Astrocyte of the spinal cord (primary cell): ENCODE results near the gene EGLN3.
"Not testable (repeated sequence)": the region's sequence is repeated elsewhere in the genome, so short reads cannot be mapped to it uniquely, and the experiment has no call there.

ENCODE experiments used
- DNase-seq: peaks from one replicate; pipeline ENCODE4 v3.0.0; 2011; ENCODE audit warnings: low read depth, low spot score
- H3K4me3 ChIP-seq: 2 replicates; pipeline ENCODE4 v1.5.1; 2011; ENCODE audit warnings: low read depth, mild to moderate bottlenecking, low read length, moderate library complexity
- in situ Hi-C: cut with HindIII; loops from 2 replicates; pipeline ENCODE4 v1.10.0; 2017; ENCODE audit warnings: low sequenced_read_pairs
- TF ChIP-seq, protein P1 (sequence below): IDR thresholded peaks from 2 replicates; pipeline ENCODE4 v1.5.1; 2012; ENCODE audit warnings: low read depth, mild to moderate bottlenecking, low read length, inconsistent platforms

Gene EGLN3

DNA sequence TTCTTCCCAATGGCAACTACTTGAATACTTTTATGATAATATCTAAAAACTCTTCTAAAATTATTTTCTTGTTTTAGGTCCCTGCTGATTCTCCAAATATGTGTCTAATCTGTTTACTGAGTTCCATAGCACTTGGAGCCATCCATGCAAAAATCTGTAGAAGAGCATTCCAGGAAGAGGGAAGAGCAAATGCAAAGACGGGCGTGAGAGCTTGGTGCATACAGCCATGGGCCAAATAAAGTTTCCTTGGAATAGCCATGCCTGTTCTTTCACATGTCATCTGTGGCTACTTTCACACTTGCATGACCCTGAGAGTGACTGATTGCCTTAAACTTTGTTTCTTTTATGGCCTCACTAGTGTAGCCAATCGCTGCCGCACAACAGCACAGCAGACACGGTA is 13.0 kb upstream of the EGLN3 start:
- DNase-seq, result no peak

DNA sequence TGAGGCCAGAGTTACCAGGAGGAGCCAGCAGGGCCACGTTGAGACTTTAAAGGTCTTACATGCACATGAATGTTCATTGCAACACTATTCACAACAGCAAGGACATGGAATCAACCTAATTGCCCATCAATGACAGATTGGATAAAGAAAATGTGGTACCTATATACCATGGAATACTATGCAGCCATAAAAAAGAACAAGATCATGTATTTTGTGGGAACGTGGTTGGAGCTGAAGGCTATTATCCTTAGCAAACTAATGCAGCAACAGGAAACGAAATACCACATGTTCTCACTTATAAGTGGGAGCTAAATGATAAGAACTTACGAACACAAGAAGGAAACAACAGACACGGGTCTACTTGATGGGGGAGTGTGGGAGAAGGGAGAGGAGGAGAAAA is 11.6 kb upstream of the EGLN3 start:
- in situ Hi-C loops, H3K4me3 ChIP-seq, DNase-seq: not testable (repeated sequence)

More for the DNA sequence above, 13.0 kb upstream of the EGLN3 start:
- in situ Hi-C loops, result no loop called here
- H3K4me3 ChIP-seq, result no peak overlapping the region
- TF ChIP-seq, protein P1, sequence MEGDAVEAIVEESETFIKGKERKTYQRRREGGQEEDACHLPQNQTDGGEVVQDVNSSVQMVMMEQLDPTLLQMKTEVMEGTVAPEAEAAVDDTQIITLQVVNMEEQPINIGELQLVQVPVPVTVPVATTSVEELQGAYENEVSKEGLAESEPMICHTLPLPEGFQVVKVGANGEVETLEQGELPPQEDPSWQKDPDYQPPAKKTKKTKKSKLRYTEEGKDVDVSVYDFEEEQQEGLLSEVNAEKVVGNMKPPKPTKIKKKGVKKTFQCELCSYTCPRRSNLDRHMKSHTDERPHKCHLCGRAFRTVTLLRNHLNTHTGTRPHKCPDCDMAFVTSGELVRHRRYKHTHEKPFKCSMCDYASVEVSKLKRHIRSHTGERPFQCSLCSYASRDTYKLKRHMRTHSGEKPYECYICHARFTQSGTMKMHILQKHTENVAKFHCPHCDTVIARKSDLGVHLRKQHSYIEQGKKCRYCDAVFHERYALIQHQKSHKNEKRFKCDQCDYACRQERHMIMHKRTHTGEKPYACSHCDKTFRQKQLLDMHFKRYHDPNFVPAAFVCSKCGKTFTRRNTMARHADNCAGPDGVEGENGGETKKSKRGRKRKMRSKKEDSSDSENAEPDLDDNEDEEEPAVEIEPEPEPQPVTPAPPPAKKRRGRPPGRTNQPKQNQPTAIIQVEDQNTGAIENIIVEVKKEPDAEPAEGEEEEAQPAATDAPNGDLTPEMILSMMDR, result no peak

DNA sequence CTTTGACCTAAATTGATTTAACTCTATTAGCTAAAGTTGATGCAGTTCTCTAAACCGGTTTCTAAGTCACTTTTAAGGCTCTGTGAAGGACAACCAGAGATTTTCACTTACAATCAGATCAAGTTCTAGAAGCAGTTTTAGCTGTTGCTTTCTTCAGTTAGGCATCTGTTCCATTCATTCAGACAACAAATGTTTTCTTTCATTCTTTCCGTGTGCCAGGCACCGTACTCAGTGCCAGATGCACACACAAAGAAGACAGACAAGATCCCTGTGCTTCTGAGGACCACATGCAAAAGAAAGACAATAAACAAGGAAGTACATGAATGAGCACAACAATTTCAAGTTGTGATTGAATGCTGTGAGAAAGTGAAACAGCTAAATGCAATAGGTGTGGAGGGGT is 11.1 kb upstream of the EGLN3 start:
- no peak for DNase-seq
- H3K4me3 ChIP-seq, result no peak overlapping the region
- in situ Hi-C loops, result no loop called here
- TF ChIP-seq, protein P1, result no peak

DNA sequence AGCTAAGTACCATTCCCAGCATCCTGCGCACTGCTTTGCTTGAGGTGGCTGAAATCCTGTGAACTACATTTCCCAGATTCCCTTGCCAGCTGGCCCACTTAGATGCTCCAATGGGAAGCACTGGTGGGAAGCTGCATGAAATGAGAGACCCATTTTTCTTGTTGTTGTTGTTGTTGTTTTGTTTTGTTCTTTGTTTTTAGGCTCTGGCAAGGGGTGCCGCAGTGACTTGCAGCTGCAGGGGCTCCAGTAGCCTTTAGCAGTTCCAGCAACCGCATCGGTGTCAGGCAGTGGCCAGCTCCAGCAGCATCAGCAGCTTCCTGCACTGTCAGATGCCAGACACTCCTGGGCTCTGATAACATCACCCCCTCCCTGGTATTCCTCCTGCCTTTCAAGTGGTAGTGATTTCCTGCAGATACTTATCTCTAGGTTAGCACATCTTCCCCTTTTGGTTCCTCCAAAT is 8.8 kb upstream of the EGLN3 start:
- DNase-seq, result no peak
- TF ChIP-seq, protein P1, result no peak
- in situ Hi-C loops, result no loop called here
- no peak overlapping the region for H3K4me3 ChIP-seq

DNA sequence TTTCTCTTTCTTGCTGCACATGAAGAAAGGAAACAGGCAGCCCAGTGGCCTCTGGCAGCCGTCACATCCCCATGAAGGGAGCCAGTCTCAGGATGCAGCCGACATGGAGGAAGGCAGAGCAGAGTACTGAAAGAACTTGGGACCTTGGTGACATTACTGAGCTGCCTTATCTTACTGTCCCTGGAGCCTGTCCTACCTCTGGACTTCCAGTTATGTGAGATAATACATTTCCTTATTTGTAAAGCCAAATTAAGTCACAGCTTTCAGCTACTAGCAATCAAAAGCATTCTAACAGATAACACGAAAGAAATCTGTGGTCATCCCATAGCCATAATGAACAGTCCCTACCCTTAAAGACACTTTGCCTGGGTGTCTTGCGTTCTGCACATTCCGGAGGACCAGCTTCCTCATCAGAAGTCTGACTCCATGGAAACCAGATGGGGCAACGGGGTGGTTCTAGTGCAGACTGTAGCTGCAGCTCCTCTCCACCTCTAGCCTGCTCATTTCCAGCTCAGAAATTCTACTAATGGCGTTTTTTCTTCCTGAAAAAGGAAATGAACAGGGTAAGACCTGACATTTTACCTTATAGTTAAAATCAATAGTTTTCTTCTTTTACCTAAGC is 7.8 kb upstream of the EGLN3 start:
- H3K4me3 ChIP-seq, result no peak overlapping the region
- TF ChIP-seq, protein P1, result no peak
- DNase-seq, result no peak
- in situ Hi-C loops, result no loop called here

DNA sequence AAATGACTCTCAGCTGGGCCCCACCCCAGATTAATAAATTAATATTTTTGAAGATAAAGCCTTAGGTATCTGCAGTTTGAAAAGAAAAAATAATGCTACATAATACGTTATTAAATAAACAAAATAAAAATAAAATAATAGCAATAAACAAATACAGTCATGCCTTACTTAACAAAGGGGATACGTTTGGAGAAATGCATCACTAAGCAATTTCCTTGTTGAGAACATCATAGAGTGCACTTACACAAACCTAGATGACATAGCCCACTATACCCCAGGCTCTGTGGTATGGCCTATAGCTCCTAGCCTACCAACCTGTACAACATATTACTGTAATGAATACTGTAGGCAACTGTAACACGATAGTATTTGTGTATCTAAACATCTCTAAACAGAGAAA is 7.1 kb upstream of the EGLN3 start:
- TF ChIP-seq, protein P1, result no peak
- in situ Hi-C loops, result no loop called here
- no peak for DNase-seq
- no peak overlapping the region for H3K4me3 ChIP-seq

DNA sequence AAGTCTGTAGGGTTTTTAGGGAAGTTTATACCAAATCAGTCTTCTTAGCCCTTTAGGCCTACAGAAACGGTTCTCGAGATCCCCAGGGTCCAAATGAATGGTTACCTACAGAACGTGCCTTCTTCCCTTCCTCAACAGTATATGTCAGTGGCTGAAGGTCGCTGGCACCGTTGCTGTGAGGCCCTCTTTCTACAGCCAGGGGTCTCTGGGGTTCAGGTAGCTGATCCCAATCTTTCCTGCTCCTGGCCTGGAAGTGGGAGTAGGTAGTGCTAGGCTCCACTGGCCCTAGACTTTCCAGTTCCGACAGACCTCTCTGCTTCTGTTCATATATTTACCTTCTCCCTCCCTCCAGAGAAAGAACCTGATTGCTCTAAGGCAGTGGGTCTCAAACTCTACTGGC is 6.4 kb upstream of the EGLN3 start:
- no peak for DNase-seq
- TF ChIP-seq, protein P1, result no peak
- in situ Hi-C loops, result no loop called here
- H3K4me3 ChIP-seq, result no peak overlapping the region
